ENCODE data around the gene RHOC. TPM values are rescaled to one million over a fixed set of nuclear protein-coding genes. Genes with fewer than 3 reads are reported as not detected.

RHOC gene
- total RNA-seq, 4 donors from 2014 or later = 222 to 374 (median 324) TPM

GRCh38 chr1:112714313-112715263 lies 7.7 kb upstream of the RHOC start:
- H3K27me3 ChIP-seq = peaks cover 0 to 10% (median 0%) of the 10 kb centered on the region in 4 donors
- intact Hi-C loops (cut with DNase I) = loop anchor here (5.0 to 10.0 kb wide), 3 partner anchors 243 to 358 kb away; partner anchors contain the start of genes LRIG2 and SLC16A1
- DNase-seq (ENCODE audit: extremely low spot score) = no peak
- peak overlapping the region; percentile 68 to 81 (median 71) for H3K4me3 ChIP-seq
- peaks cover 0 to 5% (median 0%) of the 10 kb centered on the region in 4 donors for H3K36me3 ChIP-seq
- 0% methylated on average over 25 of the region's 86 CpGs for WGBS
- H3K9me3 ChIP-seq = no peaks in the 10 kb centered on the region
- H3K27ac ChIP-seq (replicated peaks in 1 of 4) = peak overlapping the region; percentile 65 to 81 (median 75)
- TF ChIP-seq POLR2AphosphoS5 (IDR thresholded peaks at IDR 0.05) = no peak
- no peak for TF ChIP-seq POLR2A (IDR thresholded peaks at IDR 0.05; ENCODE audit: low read depth)
- TF ChIP-seq CTCF (IDR thresholded peaks at IDR 0.05) = no peak
- peaks cover 18 to 44% (median 33%) of the 10 kb centered on the region in 4 donors for H3K4me1 ChIP-seq

- peak overlapping the region in 1 of 4 donors; percentile 75 for H3K27ac ChIP-seq (replicated peaks in 1 of 4)
- peaks cover 0 to under 1% (median 0%) of the 10 kb centered on the region in 4 donors for H3K27me3 ChIP-seq
- H3K4me1 ChIP-seq = peaks cover 16 to 38% (median 28%) of the 10 kb centered on the region in 4 donors
- peaks cover 0 to 5% (median 0%) of the 10 kb centered on the region in 4 donors for H3K36me3 ChIP-seq
- H3K4me3 ChIP-seq = peak overlapping the region; percentile 68 to 81 (median 71)
- intact Hi-C loops (cut with DNase I) = loop anchor here (10.0 kb wide), 1 partner anchor 331 kb away; no protein-coding TSS in a partner anchor
- DNase-seq (ENCODE audit: extremely low spot score) = no peak
- no peak for TF ChIP-seq EP300 (IDR thresholded peaks at IDR 0.05)
- no peak for TF ChIP-seq CTCF (IDR thresholded peaks at IDR 0.05)
- TF ChIP-seq POLR2AphosphoS5 (IDR thresholded peaks at IDR 0.05) = no peak
- no peak for TF ChIP-seq POLR2A (IDR thresholded peaks at IDR 0.05; ENCODE audit: low read depth)
- no peaks in the 10 kb centered on the region for H3K9me3 ChIP-seq
- 60% methylated on average over 14 of the region's 14 CpGs for WGBS
These were observed 6.8 kb upstream of the RHOC start for GRCh38 chr1:112713466-112714312.

DNA sequence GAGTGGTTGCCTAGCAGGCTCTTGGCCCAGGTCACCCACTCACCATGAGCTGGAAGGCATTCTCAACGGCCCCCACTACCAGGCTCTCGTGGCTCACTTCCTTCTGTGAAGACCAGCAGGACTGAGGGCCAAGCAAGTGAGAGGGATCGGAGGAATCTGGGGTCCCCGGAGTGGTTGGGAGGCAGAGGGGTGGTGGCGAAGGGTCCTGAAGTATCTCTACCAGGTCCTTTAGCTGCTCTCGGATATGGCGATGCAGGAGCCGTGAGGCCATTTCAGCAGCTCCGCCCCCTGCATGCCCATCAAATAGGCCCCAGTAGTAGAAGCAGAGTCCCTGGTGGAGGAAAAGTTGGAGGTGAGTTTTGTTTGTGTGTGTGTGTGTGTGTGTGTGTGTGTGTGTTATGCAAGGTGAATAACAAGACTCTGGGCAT lies 5.8 kb upstream of the RHOC start:
- intact Hi-C loops (cut with DNase I) = loop anchor here (10.0 kb wide), 1 partner anchor 332 kb away; no protein-coding TSS in a partner anchor
- H3K36me3 ChIP-seq = peaks cover 0 to 5% (median 0%) of the 10 kb centered on the region in 4 donors
- no peak overlapping the region for H3K4me3 ChIP-seq
- H3K27ac ChIP-seq (replicated peaks in 1 of 4) = no peak overlapping the region
- no peaks in the 10 kb centered on the region for H3K27me3 ChIP-seq
- no peak for DNase-seq (ENCODE audit: extremely low spot score)
- 83% methylated on average over 8 of the region's 9 CpGs for WGBS
- TF ChIP-seq POLR2AphosphoS5 (IDR thresholded peaks at IDR 0.05) (no peak), EP300 (IDR thresholded peaks at IDR 0.05) (no peak), CTCF (IDR thresholded peaks at IDR 0.05) (no peak), POLR2A (IDR thresholded peaks at IDR 0.05; ENCODE audit: low read depth) (no peak)
- no peaks in the 10 kb centered on the region for H3K9me3 ChIP-seq
- peaks cover 19 to 37% (median 27%) of the 10 kb centered on the region in 4 donors for H3K4me1 ChIP-seq

DNA sequence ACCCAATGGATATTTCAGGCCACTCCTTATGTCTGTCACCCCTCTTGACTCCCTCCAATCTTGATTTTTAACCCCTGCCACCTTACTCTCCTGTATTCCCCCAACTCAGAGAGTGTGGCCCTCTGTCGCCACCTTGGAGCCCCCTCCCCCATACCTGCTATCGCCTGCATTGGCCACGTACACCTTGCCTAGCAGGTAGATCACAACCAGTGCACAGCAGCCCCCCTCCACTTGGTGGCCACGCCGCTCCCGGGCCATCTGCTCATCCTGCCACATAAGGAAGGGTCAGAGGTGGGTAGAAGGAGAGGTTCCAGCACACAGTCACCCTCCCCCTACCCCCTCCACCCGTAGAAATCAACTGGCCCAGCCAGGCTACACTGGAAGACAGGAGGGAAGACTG lies 5.3 kb upstream of the RHOC start:
- intact Hi-C loops (cut with DNase I) = loop anchor here (10.0 kb wide), 1 partner anchor 333 kb away; no protein-coding TSS in a partner anchor
- Histone ChIP-seq H3K9me3 (no peaks in the 10 kb centered on the region), H3K36me3 (peaks cover 0 to 5% (median 0%) of the 10 kb centered on the region in 4 donors), H3K27ac (replicated peaks in 1 of 4) (no peak overlapping the region), H3K4me1 (peaks cover 22 to 42% (median 31%) of the 10 kb centered on the region in 4 donors), H3K27me3 (no peaks in the 10 kb centered on the region), H3K4me3 (no peak overlapping the region)
- WGBS = 84% methylated on average over 7 of the region's 7 CpGs
- no peak for DNase-seq (ENCODE audit: extremely low spot score)
- TF ChIP-seq POLR2AphosphoS5 (IDR thresholded peaks at IDR 0.05) (no peak), CTCF (IDR thresholded peaks at IDR 0.05) (no peak), EP300 (IDR thresholded peaks at IDR 0.05) (no peak), POLR2A (IDR thresholded peaks at IDR 0.05; ENCODE audit: low read depth) (no peak)
